Measurements from ENCODE around the gene SPAG9. TPM values are rescaled to one million over a fixed set of nuclear protein-coding genes. Genes with fewer than 3 reads are reported as not detected.

Gene SPAG9
- total RNA-seq, 1 experiment from 2014 or later: 129 TPM

DNA sequence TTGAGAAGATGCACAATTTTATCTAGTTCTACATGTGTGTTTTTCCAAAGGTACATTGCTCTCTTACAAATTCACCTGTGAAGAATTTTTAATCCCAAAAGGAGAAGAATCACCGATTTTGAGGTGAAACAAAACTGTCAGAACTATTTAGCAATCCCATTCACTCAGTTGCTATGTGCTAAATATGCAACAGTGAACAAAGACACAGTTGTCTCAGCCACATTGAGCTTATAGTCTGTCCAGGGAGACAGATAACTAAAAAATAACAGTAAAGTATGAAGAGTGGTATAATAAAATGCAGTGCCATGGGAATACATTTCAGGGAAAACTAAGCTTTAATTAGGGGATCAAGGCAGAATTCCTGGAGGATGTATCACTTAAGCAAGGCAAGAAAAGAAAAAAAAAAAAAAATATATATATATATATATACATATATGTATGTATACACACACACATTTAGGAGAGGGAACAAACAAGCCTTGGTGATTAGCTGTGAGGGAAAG is 110.4 kb downstream of the SPAG9 start:
- no TSS peak for BruUV-seq (replicated peaks)
- Mint-ChIP-seq H3K9me3 (ENCODE audit: low read depth, unreplicated experiment) (no peaks in the 10 kb centered on the region), H3K4me1 (ENCODE audit: low read depth, unreplicated experiment) (no peaks in the 10 kb centered on the region), H3K27me3 (ENCODE audit: unreplicated experiment) (no peaks in the 10 kb centered on the region), H3K36me3 (ENCODE audit: insufficient read depth, unreplicated experiment) (peaks cover 26% of the 10 kb centered on the region), H3K27ac (ENCODE audit: unreplicated experiment) (no peak overlapping the region), H3K4me3 (ENCODE audit: low read depth, unreplicated experiment) (no peak overlapping the region)
- intact Hi-C loops (cut with micrococcal nuclease; ENCODE audit: unreplicated experiment): no loop called here
- TF ChIP-seq CTCF (IDR thresholded peaks at IDR 0.05; ENCODE audit: unreplicated experiment): no peak
- no peak for DNase-seq
- CTCF ChIA-PET: interaction anchor here (0.7 kb wide), 1 partner anchor 50 kb away, joined by 7 read pairs; no protein-coding TSS in a partner anchor

DNA sequence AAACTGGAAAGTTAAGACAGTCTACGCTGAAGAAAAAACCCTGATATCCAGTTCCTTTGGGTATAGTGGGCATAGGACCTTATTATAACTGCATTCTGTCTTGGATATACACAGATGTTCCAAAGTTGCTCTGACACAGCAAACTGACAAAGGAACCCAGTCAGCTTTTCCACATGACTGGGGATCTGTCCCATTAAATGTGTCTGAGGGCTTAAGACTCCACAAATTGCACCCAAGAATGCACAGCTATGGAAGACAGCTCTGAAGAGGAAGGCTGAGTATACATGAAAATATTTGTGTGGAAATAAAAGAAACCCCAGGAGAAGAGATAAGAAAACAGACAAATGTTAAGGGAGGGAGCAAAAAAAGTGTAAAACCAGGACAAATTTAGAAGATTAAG is 114.1 kb downstream of the SPAG9 start:
- no TSS peak for BruUV-seq (replicated peaks)
- Mint-ChIP-seq H3K4me3 (ENCODE audit: low read depth, unreplicated experiment) (no peak overlapping the region), H3K4me1 (ENCODE audit: low read depth, unreplicated experiment) (no peaks in the 10 kb centered on the region), H3K9me3 (ENCODE audit: low read depth, unreplicated experiment) (no peaks in the 10 kb centered on the region), H3K27ac (ENCODE audit: unreplicated experiment) (no peak overlapping the region), H3K27me3 (ENCODE audit: unreplicated experiment) (no peaks in the 10 kb centered on the region), H3K36me3 (ENCODE audit: insufficient read depth, unreplicated experiment) (peaks cover 31% of the 10 kb centered on the region)
- CTCF ChIA-PET: no interaction called here
- DNase-seq: no peak
- no peak for TF ChIP-seq CTCF (IDR thresholded peaks at IDR 0.05; ENCODE audit: unreplicated experiment)
- intact Hi-C loops (cut with micrococcal nuclease; ENCODE audit: unreplicated experiment): no loop called here

DNA sequence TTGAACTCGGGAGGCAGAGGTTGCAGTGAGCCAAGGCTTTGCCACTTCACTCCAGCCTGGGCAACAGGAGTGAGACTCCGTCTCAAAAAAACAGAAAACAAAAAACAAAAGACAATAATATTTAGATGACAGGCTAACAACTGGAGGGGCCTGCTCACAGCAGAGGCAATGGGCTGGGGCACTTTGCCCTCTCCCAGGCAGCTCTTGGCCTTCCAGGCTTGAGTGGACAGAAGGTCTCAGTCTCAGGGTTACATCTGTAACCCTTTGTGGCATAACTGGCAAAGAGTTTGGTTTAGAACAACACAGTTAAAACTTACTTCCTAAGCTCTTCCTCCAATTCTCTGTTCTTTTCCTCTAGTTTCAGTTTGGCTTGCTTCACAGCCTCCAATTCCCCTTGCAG is 114.9 kb downstream of the SPAG9 start:
- intact Hi-C loops (cut with micrococcal nuclease; ENCODE audit: unreplicated experiment): no loop called here
- H3K36me3 Mint-ChIP-seq (ENCODE audit: insufficient read depth, unreplicated experiment): peaks cover 31% of the 10 kb centered on the region
- CTCF ChIA-PET: no interaction called here
- no peak for DNase-seq
- H3K4me1 Mint-ChIP-seq (ENCODE audit: low read depth, unreplicated experiment): no peaks in the 10 kb centered on the region
- H3K27ac Mint-ChIP-seq (ENCODE audit: unreplicated experiment): no peak overlapping the region
- no TSS peak for BruUV-seq (replicated peaks)
- H3K4me3 Mint-ChIP-seq (ENCODE audit: low read depth, unreplicated experiment): no peak overlapping the region
- no peaks in the 10 kb centered on the region for H3K27me3 Mint-ChIP-seq (ENCODE audit: unreplicated experiment)
- TF ChIP-seq CTCF (IDR thresholded peaks at IDR 0.05; ENCODE audit: unreplicated experiment): no peak
- no peaks in the 10 kb centered on the region for H3K9me3 Mint-ChIP-seq (ENCODE audit: low read depth, unreplicated experiment)

DNA sequence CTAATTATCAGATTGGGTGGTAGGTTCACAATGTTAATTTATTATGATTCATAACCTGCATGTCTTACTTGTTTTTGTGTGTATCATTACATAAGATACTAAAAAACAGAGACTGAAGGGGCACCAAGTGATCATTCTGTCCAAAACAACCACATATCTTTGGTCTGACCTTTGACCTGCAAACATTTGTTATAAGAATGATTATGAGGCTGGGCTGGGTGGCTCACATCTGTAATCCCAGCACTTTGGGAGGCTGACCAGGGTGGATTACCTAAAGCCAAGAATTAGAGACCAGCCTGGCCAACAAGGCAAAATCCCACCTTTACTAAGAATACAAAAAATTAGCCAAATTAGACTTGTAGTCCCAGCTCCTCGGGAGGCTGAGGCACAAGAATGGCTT is 116.4 kb downstream of the SPAG9 start:
- intact Hi-C loops (cut with micrococcal nuclease; ENCODE audit: unreplicated experiment): no loop called here
- peaks cover 35% of the 10 kb centered on the region for H3K36me3 Mint-ChIP-seq (ENCODE audit: insufficient read depth, unreplicated experiment)
- no TSS peak for BruUV-seq (replicated peaks)
- CTCF ChIA-PET: interaction anchor here (0.6 to 1.0 kb wide), 4 partner anchors 9 to 244 kb away, joined by 3 to 6 read pairs (median 4); partner anchors contain the start of gene NME1
- TF ChIP-seq CTCF (IDR thresholded peaks at IDR 0.05; ENCODE audit: unreplicated experiment): no peak
- H3K9me3 Mint-ChIP-seq (ENCODE audit: low read depth, unreplicated experiment): no peaks in the 10 kb centered on the region
- no peaks in the 10 kb centered on the region for H3K4me1 Mint-ChIP-seq (ENCODE audit: low read depth, unreplicated experiment)
- DNase-seq: no peak
- no peak overlapping the region for H3K27ac Mint-ChIP-seq (ENCODE audit: unreplicated experiment)
- no peak overlapping the region for H3K4me3 Mint-ChIP-seq (ENCODE audit: low read depth, unreplicated experiment)
- no peaks in the 10 kb centered on the region for H3K27me3 Mint-ChIP-seq (ENCODE audit: unreplicated experiment)

Measured in Calu3 (cell line).